Measurements from ENCODE around the gene INPP5A.

DNA sequence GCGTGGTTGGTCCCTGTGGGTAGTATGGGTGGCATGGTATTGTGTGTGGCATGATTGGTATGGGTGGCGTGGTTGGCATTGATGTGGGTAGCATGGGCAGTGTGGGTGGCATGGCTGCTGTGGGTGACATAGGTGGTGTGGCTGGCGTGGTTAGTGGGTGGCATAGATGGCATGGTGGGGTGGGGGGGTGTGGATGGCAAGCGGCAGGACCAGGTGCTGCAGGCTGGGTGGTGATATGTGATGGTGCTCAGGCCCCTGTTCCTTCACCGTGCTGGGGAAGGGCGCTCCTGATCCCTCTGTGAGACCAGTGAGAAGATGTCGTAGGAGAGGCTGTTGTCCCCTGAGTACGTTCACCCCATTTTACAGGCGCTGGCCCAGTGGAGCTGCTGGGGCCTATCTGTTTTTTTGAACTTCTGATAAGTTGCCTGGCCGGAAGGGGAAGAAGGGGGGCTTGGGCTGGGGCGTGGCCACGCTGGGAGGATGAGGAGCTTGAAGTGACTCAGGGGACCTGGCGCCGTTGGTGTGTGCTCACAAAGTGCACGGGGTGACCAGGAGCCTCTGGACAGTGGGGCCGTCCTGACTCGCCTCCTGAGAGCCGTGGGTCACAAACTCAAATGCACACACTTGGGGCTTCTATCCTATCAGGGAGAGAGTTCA, 17.5 kb downstream of the INPP5A start:
- TF ChIP-seq, protein P1, sequence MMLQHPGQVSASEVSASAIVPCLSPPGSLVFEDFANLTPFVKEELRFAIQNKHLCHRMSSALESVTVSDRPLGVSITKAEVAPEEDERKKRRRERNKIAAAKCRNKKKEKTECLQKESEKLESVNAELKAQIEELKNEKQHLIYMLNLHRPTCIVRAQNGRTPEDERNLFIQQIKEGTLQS (IDR thresholded peaks at IDR 0.05): peak; percentile 27; the same call in 1 of the 2 replicates
- TF ChIP-seq, protein P1 (CRISPR knock-in tag; conservative IDR thresholded peaks at IDR 0.05): no peak
- TF ChIP-seq ELF4 (CRISPR knock-in tag; IDR thresholded peaks at IDR 0.05) (no peak), ZNF512 (tag; IDR thresholded peaks at IDR 0.05) (no peak), ZBTB43 (CRISPR knock-in tag; IDR thresholded peaks at IDR 0.05) (no peak), ZNF274 (IDR thresholded peaks at IDR 0.05; ENCODE audit: borderline replicate concordance, low read depth, low read length) (no peak), CAMTA2 (CRISPR knock-in tag; conservative IDR thresholded peaks at IDR 0.05) (no peak)

Data from K562 (cell line).